GM18873 (cell line): ENCODE measurements around the gene NDN.

Experiments
- ATAC-seq: cut with Tn5 transposase; IDR thresholded peaks from one replicate; pipeline ENCODE4 v1.9.1; 2021; ENCODE audit warnings: mild to moderate bottlenecking, moderate library complexity, moderate number of reproducible peaks; ENCODE audit not compliant: unreplicated experiment, low FRiP score

Gene NDN

GRCh38 chr15:23642413-23643044, 44.6 kb downstream of the NDN start:
- no peak for ATAC-seq
